GM19328 (cell line): ENCODE measurements around the gene PEAK1.

ENCODE experiments used
- ATAC-seq: cut with Tn5 transposase; IDR thresholded peaks from one replicate; pipeline ENCODE4 v1.9.1; 2021; ENCODE audit warnings: mild to moderate bottlenecking, moderate library complexity; ENCODE audit not compliant: unreplicated experiment

PEAK1 gene, protein sequence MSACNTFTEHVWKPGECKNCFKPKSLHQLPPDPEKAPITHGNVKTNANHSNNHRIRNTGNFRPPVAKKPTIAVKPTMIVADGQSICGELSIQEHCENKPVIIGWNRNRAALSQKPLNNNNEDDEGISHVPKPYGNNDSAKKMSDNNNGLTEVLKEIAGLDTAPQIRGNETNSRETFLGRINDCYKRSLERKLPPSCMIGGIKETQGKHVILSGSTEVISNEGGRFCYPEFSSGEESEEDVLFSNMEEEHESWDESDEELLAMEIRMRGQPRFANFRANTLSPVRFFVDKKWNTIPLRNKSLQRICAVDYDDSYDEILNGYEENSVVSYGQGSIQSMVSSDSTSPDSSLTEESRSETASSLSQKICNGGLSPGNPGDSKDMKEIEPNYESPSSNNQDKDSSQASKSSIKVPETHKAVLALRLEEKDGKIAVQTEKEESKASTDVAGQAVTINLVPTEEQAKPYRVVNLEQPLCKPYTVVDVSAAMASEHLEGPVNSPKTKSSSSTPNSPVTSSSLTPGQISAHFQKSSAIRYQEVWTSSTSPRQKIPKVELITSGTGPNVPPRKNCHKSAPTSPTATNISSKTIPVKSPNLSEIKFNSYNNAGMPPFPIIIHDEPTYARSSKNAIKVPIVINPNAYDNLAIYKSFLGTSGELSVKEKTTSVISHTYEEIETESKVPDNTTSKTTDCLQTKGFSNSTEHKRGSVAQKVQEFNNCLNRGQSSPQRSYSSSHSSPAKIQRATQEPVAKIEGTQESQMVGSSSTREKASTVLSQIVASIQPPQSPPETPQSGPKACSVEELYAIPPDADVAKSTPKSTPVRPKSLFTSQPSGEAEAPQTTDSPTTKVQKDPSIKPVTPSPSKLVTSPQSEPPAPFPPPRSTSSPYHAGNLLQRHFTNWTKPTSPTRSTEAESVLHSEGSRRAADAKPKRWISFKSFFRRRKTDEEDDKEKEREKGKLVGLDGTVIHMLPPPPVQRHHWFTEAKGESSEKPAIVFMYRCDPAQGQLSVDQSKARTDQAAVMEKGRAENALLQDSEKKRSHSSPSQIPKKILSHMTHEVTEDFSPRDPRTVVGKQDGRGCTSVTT (N-terminal part only)

DNA sequence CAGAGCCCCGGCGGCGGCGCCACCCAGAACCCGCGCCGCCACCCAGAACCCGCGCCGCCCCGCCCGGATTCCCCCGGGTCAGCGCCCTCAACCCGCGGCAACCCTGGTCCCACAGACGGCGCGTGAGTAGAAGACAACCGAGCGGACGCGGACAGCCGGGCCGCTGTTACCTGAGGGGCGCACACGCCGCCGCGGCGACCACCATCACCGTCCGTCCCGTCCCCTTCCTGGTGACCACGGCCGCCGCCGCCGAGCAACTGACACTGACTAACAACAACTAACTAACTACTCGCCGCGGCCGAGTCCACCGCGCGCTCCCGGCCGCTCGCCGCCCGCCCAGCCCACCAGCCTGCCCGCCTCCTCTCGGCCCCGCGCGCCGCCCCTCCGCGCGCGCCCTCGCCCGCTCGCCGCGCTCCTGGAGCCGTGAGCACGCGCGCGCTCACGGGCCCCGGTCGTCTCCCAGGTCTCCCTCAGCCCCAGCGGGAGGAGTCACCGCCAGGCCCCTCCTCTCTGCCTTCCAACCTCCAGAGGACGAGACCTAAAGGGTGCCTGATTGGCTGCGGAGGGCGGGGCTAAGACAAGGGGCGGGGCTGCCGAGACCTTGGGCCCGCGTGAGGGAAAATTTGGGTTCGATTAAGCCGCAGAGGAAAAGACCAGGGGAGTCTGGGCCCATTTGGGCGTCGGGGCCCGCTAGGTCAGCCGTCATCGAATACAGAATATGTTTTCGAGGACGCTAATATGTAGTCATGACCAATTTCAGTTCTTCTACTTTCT is at the start of gene PEAK1:
PEAK1 (minus strand) TSS at position 269 of the 774 bp plus-strand sequence. CDS start 238,178 bp downstream, outside the sequence.
- peak; percentile 82 for ATAC-seq

DNA sequence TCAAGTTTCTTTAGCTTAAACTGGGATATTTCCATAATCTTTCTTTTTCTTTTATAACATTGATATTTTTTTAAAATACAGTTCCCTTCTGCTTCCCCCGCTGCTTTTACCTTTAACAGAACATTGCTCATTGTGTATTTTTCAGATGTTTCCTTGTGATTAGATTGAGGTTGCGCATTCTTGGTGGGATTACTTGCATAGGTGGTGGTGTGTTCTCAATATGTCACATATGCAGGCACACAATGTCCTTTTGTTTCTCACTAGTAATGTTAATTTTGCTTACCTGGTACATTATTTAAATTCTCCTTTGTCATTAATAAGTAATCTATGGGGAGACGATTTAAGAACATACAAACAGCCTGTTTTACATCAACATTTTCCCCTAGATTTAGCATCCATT is 49.0 kb upstream of the PEAK1 start:
- ATAC-seq: no peak

DNA sequence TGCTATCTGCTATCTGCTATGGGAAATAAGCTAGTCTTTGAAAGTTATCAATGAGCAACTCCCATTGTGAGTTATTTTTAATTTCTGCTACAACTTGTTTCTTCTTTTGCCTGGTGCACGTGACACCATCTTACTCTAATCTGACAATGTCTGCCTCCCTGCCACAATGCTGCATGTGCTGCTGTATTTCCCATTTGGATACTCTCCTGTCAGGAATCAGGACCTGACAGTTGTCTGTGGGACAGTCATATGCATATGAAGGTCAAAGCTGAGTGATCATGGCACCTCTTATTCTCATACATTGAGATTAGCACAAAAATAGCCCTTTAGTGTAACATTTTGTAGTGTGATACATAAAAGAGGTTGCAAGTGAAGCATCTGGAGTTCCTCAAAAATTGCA is 46.6 kb upstream of the PEAK1 start:
- no peak for ATAC-seq

GRCh38 chr15:77464129-77464865 is 44.4 kb upstream of the PEAK1 start:
- no peak for ATAC-seq

- no peak for ATAC-seq
These were observed 41.6 kb upstream of the PEAK1 start for GRCh38 chr15:77461486-77461885.

DNA sequence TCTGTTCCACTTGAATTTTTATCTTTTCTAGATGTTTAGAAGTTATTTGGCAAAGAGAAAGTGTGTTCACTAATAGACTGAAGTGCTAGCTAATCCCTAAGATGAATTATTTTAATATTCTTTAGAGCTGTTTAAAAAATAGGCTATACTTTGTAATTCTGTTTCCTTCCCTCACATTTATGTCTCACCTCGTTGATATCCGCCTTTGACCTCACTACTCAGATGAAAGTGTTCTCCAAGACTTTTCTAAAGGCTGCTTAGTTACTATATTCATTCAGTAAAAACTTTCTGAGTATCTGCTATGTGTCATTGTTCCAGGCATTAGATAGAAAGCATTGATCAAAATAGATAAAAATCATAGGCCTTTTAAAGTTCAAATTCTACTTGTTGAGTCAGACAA is 39.1 kb upstream of the PEAK1 start:
- ATAC-seq: no peak

GRCh38 chr15:77457905-77458265 is 38.0 kb upstream of the PEAK1 start:
- ATAC-seq: no peak

- no peak for ATAC-seq
These were observed 37.4 kb upstream of the PEAK1 start for GRCh38 chr15:77457191-77457904.

DNA sequence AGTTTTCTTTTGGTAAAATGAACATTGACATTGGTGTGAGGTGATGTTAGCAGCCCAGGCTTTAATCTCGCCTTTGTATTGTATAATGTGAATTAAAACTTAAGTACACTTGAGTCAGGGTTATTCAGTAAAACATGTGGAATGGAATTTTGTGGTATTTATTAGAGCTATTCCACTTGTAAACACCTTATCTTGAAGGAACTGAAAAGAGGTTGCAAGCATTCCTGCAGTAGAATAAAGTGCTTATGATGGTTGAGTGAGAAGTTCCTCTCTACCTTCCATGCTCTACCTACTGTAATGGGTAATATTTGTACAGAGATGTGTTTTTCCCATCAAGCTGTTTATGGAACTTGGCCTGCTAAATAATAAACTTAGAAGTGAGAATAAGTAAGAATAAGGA is 36.8 kb upstream of the PEAK1 start:
- ATAC-seq: no peak

- ATAC-seq: no peak
These were observed 35.9 kb upstream of the PEAK1 start for GRCh38 chr15:77455696-77456321.

DNA sequence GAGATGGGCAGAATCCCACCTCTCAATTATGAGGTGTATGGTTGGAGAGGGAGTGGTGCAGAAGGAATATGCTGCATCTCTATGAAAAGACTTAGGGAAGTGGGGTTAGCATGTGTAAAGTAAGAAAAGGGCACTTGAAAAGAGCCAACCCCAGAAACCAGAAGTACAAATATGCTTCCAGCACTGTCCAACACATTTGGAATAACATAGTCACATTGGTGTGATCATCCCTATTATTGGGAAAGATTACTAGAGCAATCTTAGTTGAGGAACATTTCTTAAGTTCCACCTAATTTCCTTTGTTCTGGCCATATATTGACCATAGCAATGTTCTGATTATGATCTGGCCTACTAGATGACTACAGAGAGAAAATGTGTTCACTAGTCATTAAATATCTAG is 35.0 kb upstream of the PEAK1 start:
- no peak for ATAC-seq

- ATAC-seq: no peak
These were observed 34.4 kb upstream of the PEAK1 start for GRCh38 chr15:77454265-77454664.

GRCh38 chr15:77446840-77447390 is 27.0 kb upstream of the PEAK1 start:
- no peak for ATAC-seq

- ATAC-seq: peak; percentile 58
These were observed 20.6 kb upstream of the PEAK1 start for GRCh38 chr15:77440378-77440999.

DNA sequence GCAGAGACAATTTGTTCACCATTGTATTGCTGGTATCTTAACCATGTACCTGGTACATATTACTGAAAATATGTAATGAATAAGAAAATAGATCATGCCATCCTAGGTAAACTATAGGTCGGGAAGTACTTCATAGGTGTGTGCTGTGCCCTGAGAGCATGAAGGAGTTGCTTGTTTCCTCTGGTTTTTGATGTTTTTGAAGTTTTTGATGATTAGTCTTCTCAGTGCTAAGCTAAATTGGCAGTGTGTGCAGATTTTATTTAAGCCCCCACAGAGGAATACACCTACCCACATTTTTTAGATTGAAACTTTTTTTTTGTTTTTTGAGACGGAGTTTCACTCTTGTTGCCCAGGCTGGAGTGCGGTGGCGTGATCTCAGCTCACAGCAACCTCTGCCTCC is 17.4 kb upstream of the PEAK1 start:
- no peak for ATAC-seq

DNA sequence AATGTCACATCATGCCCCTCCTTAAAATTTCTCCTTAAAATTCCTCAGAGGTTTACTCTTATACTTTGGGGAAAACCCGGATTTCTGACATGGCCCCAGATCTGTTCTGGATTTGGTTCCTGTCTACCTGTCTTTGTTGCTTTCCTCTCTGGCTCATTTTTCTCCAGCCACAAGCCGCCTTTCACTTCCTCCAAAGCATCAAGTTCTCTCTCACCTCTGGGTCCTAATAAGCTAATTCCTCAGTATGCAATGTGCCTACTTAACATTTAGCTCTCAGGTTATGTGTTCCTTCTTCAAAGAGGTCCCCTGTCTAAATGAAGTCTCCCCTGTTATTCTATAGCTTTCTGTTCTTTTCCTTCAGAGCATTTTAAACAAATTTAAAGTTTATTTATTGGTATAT is 16.9 kb upstream of the PEAK1 start:
- ATAC-seq: no peak

DNA sequence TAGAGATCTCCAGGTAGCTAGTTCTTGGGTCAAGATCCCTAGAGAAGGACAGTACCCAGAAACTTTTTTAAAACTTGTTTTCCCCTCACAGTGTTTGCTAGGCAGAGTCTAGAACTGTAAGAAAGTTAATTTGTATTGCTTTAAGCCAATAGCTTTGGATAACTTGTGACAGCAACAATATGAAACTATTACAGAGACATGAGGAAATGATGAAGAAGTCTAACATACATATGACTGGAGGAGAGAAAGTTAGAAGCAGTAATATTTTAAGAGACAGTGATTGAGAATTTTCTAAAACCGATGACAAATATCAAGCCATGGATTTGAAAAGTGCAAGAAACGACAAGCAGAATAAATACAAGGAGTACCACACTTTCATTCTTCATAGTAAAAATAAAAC is 10.7 kb upstream of the PEAK1 start:
- no peak for ATAC-seq

- no peak for ATAC-seq
These were observed 10.3 kb upstream of the PEAK1 start for GRCh38 chr15:77430213-77430612.
